ENCODE data around the gene TMC4. TPM values are rescaled to one million over a fixed set of nuclear protein-coding genes. Genes with fewer than 3 reads are reported as not detected.

TMC4 gene
- total RNA-seq, 1 donor from 2014 or later, result not detected

DNA sequence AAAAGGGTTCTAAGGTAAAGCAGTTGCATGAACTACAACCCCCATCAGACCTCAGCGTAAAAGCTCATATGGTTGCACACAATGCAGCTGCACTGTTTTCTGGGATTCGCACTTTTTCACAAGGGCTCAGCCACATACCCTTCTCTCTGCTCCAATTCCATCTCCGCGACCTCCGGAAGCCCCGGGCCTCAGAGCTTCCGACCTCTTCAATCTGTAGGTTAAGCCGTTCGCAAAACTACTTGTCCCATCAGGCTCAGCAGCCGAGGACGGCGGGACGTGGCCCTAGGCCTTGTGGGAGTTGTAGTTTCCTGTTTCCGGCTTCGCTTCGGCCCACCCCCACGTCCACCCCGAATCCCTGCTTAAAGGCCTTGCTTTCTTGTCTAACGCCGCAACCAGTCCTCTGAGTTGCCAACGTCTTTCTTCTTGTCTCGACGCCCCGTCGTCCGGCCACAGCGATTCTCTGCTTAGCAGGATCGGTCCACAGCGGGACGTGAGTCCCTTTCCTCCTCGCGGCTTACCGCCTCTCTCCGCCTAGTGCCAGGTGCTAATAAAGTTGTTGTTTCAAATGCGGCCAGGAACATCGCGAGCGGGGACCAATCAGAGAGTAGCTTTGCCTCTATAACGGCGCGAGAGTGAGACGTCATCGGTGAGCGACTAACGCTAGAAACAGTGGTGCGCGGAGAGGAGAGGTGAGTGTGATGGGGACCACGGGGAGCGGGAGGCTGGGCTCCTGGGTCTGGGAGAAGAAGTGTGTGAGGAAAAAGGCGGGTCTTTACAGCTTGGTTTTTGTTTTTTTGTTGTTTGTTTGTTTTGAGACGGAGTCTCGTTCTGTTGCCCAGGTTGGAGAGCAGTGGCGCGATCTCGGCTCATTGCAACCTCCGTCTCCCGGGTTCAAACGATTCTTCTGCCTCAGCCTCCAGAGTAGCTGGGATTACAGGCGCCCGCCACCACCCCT lies 57.6 kb downstream of the TMC4 start, which contains the start of the genes PRPF31 and TFPT:
TSS of gene PRPF31 (plus strand) at position 646 of the 955 bp plus-strand sequence. CDS start 2,525 bp downstream, outside the sequence.
TSS of gene TFPT (minus strand) at position 549 of the 955 bp plus-strand sequence. CDS start at position 161, 388 bp downstream.
- Mint-ChIP-seq H3K9me3 (ENCODE audit: unreplicated experiment) (peaks cover 18% of the 10 kb centered on the region), H3K27me3 (ENCODE audit: unreplicated experiment) (peaks cover 16% of the 10 kb centered on the region), H3K4me3 (ENCODE audit: unreplicated experiment) (peak within 1 kb of the TSS; percentile 96), H3K27ac (ENCODE audit: unreplicated experiment) (peak within 1 kb of the TSS; percentile 76), H3K36me3 (ENCODE audit: unreplicated experiment) (peaks cover 8% of the 10 kb centered on the region), H3K4me1 (ENCODE audit: low read depth, unreplicated experiment) (peaks cover 10% of the 10 kb centered on the region)
- DNase-seq, result peak; percentile 94
- TF ChIP-seq, protein P1, sequence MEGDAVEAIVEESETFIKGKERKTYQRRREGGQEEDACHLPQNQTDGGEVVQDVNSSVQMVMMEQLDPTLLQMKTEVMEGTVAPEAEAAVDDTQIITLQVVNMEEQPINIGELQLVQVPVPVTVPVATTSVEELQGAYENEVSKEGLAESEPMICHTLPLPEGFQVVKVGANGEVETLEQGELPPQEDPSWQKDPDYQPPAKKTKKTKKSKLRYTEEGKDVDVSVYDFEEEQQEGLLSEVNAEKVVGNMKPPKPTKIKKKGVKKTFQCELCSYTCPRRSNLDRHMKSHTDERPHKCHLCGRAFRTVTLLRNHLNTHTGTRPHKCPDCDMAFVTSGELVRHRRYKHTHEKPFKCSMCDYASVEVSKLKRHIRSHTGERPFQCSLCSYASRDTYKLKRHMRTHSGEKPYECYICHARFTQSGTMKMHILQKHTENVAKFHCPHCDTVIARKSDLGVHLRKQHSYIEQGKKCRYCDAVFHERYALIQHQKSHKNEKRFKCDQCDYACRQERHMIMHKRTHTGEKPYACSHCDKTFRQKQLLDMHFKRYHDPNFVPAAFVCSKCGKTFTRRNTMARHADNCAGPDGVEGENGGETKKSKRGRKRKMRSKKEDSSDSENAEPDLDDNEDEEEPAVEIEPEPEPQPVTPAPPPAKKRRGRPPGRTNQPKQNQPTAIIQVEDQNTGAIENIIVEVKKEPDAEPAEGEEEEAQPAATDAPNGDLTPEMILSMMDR (IDR thresholded peaks at IDR 0.05; ENCODE audit: partially characterized antibody, unreplicated experiment), result no peak

DNA sequence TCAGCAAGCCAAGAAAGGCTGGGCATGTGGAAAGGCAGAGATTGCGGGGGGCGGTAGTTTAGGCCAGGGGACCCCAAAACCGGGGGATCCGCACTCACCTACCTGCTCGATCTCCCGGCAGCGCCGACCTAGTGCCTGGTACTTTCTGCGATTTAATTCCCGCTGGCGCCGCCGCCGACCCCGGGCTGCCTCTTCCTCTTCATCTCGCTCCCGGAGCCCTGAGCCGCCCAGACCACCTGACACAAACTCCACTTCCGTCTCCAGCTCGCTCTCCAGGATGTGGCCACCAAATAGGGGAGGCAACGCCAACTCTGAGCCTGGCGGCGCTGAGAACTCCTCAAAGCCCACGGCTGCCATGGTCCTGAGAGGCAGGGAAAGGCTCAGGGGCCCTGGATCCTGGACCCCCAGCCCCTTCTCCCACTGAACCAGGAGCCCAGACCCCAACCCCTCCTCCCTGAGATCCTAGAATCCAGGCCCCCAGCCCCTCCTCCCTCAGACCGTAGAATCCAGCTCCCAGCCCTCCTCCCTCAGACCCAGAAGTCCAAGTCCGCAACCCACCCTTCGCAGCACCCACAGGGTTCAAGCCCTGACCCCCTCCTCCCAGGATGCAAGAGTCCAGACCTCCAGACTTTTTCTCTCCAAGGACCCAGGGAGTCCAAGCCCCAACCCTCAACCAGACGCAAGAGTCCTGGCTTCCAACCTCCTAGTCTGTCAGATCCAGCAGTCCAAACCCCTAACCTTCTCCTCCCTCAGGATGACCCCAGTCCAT lies 58.4 kb downstream of the TMC4 start:
- peak overlapping the region; percentile 76 for H3K27ac Mint-ChIP-seq (ENCODE audit: unreplicated experiment)
- H3K36me3 Mint-ChIP-seq (ENCODE audit: unreplicated experiment), result peaks cover 8% of the 10 kb centered on the region
- TF ChIP-seq, protein P1 (IDR thresholded peaks at IDR 0.05; ENCODE audit: partially characterized antibody, unreplicated experiment), result no peak
- peaks cover 15% of the 10 kb centered on the region for H3K27me3 Mint-ChIP-seq (ENCODE audit: unreplicated experiment)
- peaks cover 10% of the 10 kb centered on the region for H3K4me1 Mint-ChIP-seq (ENCODE audit: low read depth, unreplicated experiment)
- peaks cover 17% of the 10 kb centered on the region for H3K9me3 Mint-ChIP-seq (ENCODE audit: unreplicated experiment)
- no peak for DNase-seq
- peak overlapping the region; percentile 96 for H3K4me3 Mint-ChIP-seq (ENCODE audit: unreplicated experiment)

Other genes with a start within 250 kb of the TMC4 start
- gene CACNG8, start 210.2 kb downstream of the TMC4 start, total RNA-seq (ENCODE audit: unreplicated experiment), result 4.3 TPM
- gene CACNG6, start 181.5 kb downstream of the TMC4 start, total RNA-seq (ENCODE audit: unreplicated experiment), result 0.74 TPM
- not detected for gene VSTM1, start 109.3 kb downstream of the TMC4 start, total RNA-seq (ENCODE audit: unreplicated experiment)
- not detected for gene TARM1, start 91.8 kb downstream of the TMC4 start, total RNA-seq (ENCODE audit: unreplicated experiment)
- not detected for gene OSCAR, start 72.4 kb downstream of the TMC4 start, total RNA-seq (ENCODE audit: unreplicated experiment)
- gene NDUFA3, start 70.3 kb downstream of the TMC4 start, total RNA-seq (ENCODE audit: unreplicated experiment), result 143 TPM
- gene TFPT, start 57.5 kb downstream of the TMC4 start, total RNA-seq (ENCODE audit: unreplicated experiment), result 21.9 TPM
- 55.5 TPM for gene PRPF31, start 57.4 kb downstream of the TMC4 start, total RNA-seq (ENCODE audit: unreplicated experiment)
- gene CNOT3, start 35.4 kb downstream of the TMC4 start, total RNA-seq (ENCODE audit: unreplicated experiment), result 56.9 TPM
- gene LENG1, start 13.4 kb downstream of the TMC4 start, total RNA-seq (ENCODE audit: unreplicated experiment), result 3.7 TPM
- gene MBOAT7, start 16.4 kb upstream of the TMC4 start, total RNA-seq (ENCODE audit: unreplicated experiment), result 62.0 TPM
- gene TSEN34, start 18.1 kb upstream of the TMC4 start, total RNA-seq (ENCODE audit: unreplicated experiment), result 44.8 TPM
- 557 TPM for gene RPS9, start 27.7 kb upstream of the TMC4 start, total RNA-seq (ENCODE audit: unreplicated experiment)
- not detected for gene LILRB3, start 49.8 kb upstream of the TMC4 start, total RNA-seq (ENCODE audit: unreplicated experiment)
- gene LILRA6, start 69.6 kb upstream of the TMC4 start, total RNA-seq (ENCODE audit: unreplicated experiment), result not detected
- 0.17 TPM for gene LILRB5, start 84.1 kb upstream of the TMC4 start, total RNA-seq (ENCODE audit: unreplicated experiment)
- 0.54 TPM for gene LILRB2, start 108.0 kb upstream of the TMC4 start, total RNA-seq (ENCODE audit: unreplicated experiment)
- not detected for gene LILRA5, start 140.0 kb upstream of the TMC4 start, total RNA-seq (ENCODE audit: unreplicated experiment)
- gene LILRA4, start 166.0 kb upstream of the TMC4 start, total RNA-seq (ENCODE audit: unreplicated experiment), result not detected
- gene LAIR1, start 191.8 kb upstream of the TMC4 start, total RNA-seq (ENCODE audit: unreplicated experiment), result not detected
- 2.9 TPM for gene TTYH1, start 242.3 kb upstream of the TMC4 start, total RNA-seq (ENCODE audit: unreplicated experiment)

Data from glutamatergic neuron (in vitro differentiated cells).